Superior temporal gyrus (tissue), 1 donor: ENCODE results near the gene KRTAP17-1.
A peak's percentile ranks its signal among the peaks of the same experiment; 100 is the strongest.
"Not testable (repeated sequence)": the region's sequence is repeated elsewhere in the genome, so short reads cannot be mapped to it uniquely, and the experiment has no call there.

Experiments used
- DNase-seq: peaks from one replicate; pipeline ENCODE4 v3.0.0-alpha.2; 2016; ENCODE audit errors: extremely low spot score

KRTAP17-1 gene

GRCh38 chr17:41304091-41304490 is 11.4 kb downstream of the KRTAP17-1 start:
- no peak for DNase-seq

GRCh38 chr17:41302981-41303380 is 12.5 kb downstream of the KRTAP17-1 start:
- no peak for DNase-seq

- no peak for DNase-seq
These were observed 13.3 kb downstream of the KRTAP17-1 start, which contains the start of gene KRTAP29-1 for GRCh38 chr17:41301916-41302901. Gene KRTAP29-1, minus strand, starts transcription at chr17:41302851. Its CDS starts 0 bp downstream, at chr17:41302851.

GRCh38 chr17:41301204-41301790 is 14.2 kb downstream of the KRTAP17-1 start:
- DNase-seq, result no peak

GRCh38 chr17:41298458-41299135 is 16.9 kb downstream of the KRTAP17-1 start:
- DNase-seq, result no peak

- DNase-seq, result no peak
These were observed 18.7 kb downstream of the KRTAP17-1 start for GRCh38 chr17:41296846-41297245.

- DNase-seq, result peak; percentile 1
These were observed 21.5 kb downstream of the KRTAP17-1 start for GRCh38 chr17:41294016-41294415.

- DNase-seq, result peak; percentile 1
These were observed 28.5 kb downstream of the KRTAP17-1 start for GRCh38 chr17:41287050-41287449.

GRCh38 chr17:41284546-41284945 is 31.0 kb downstream of the KRTAP17-1 start:
- DNase-seq, result peak; percentile 1

- peak; percentile 1 for DNase-seq
These were observed 31.5 kb downstream of the KRTAP17-1 start for GRCh38 chr17:41284043-41284442.

- DNase-seq, result peak; percentile 1
These were observed 37.1 kb downstream of the KRTAP17-1 start for GRCh38 chr17:41278176-41278955.

- DNase-seq, result peak; percentile 0
These were observed 39.8 kb downstream of the KRTAP17-1 start, which contains the start of gene KRTAP9-7 for GRCh38 chr17:41275648-41276190. Gene KRTAP9-7, plus strand, starts transcription at chr17:41275698. Its CDS starts 0 bp downstream, at chr17:41275698.

- DNase-seq, result no peak
These were observed 43.7 kb downstream of the KRTAP17-1 start for GRCh38 chr17:41271858-41272257.

- not testable (repeated sequence) for DNase-seq
These were observed 44.2 kb downstream of the KRTAP17-1 start for GRCh38 chr17:41271323-41271722.

- DNase-seq, result no peak
These were observed 47.8 kb downstream of the KRTAP17-1 start for GRCh38 chr17:41267711-41268110.

GRCh38 chr17:41265078-41265477 is 50.4 kb downstream of the KRTAP17-1 start, which contains the start of gene KRTAP9-6:
Gene KRTAP9-6, plus strand, starts transcription at chr17:41265378. Its CDS starts 0 bp downstream, at chr17:41265378.
- no peak for DNase-seq
